HEK293 (cell line): ENCODE measurements around the gene DDX54.
A peak's percentile ranks its signal among the peaks of the same experiment; 100 is the strongest.

Source experiments
- CTCF ChIA-PET: fragments of 350-600 bp; formaldehyde crosslinking; extraction: SDS; loops from one replicate; lab custom pipeline; 2021; ENCODE audit warnings: antibody characterized with exemption; lab: Yijun Ruan, JAX
- POLR2A ChIA-PET: fragments of 300-600 bp; formaldehyde crosslinking; extraction: SDS; loops from one replicate; lab custom pipeline; 2020; ENCODE audit warnings: antibody characterized with exemption, inconsistent platforms; lab: Yijun Ruan, JAX
- H3K27ac ChIP-seq: fragments of 200-500 bp; sonication (Bioruptor generic); 2 replicates; pipeline ENCODE4 v1.5.1; 2014; ENCODE audit warnings: low read depth, low read length, control low read depth, inconsistent platforms; ENCODE audit errors: extremely low read depth
- H3K36me3 ChIP-seq, 2 experiments: fragments of 200-500 bp in 1 of 2; sonication (Bioruptor generic) in 1 of 2; 1 replicate in 1 of 2; 2 replicates in 1 of 2; pipeline ENCODE4 v1.5.1; 2014 to 2017; ENCODE audit warnings: inconsistent platforms in 2 of 2, low read length in 2 of 2; ENCODE audit not compliant: control insufficient read depth in 2 of 2, insufficient read depth in 1 of 2
- H3K4me1 ChIP-seq: fragments of 200-500 bp; sonication (Bioruptor generic); 2 replicates; pipeline ENCODE4 v1.5.1; 2014; ENCODE audit warnings: mild to moderate bottlenecking, low read length, inconsistent platforms; ENCODE audit not compliant: control insufficient read depth, insufficient read depth
- H3K4me3 ChIP-seq: 2 replicates; pipeline ENCODE4 v1.5.1; 2011; ENCODE audit warnings: low read depth, mild to moderate bottlenecking, control low read depth, low read length, moderate library complexity
- H3K9me3 ChIP-seq: fragments of 200-500 bp; sonication (Bioruptor generic); 2 replicates; pipeline ENCODE4 v1.5.1; 2014; ENCODE audit warnings: low read depth, low read length, inconsistent platforms; ENCODE audit not compliant: control insufficient read depth, insufficient read depth
- ATF2 ChIP-seq: fragments of 450-650 bp; formaldehyde crosslinking; IDR thresholded peaks from 2 replicates; pipeline ENCODE4 v1.5.1; 2016; ENCODE audit warnings: missing biosample characterization, missing genetic modification characterization, low read depth
- GLI2 ChIP-seq: fragments of 450-650 bp; formaldehyde crosslinking; IDR thresholded peaks from 2 replicates; pipeline ENCODE4; 2017; ENCODE audit warnings: missing biosample characterization, missing genetic modification characterization, low read depth, borderline replicate concordance
- GLI4 ChIP-seq: fragments of 450-650 bp; formaldehyde crosslinking; IDR thresholded peaks from 2 replicates; pipeline ENCODE4 v1.5.1; 2016; ENCODE audit warnings: missing biosample characterization, missing genetic modification characterization
- GLIS2 ChIP-seq: fragments of 450-650 bp; formaldehyde crosslinking; IDR thresholded peaks from 2 replicates; pipeline ENCODE4 v1.5.1; 2016; ENCODE audit warnings: missing biosample characterization, missing genetic modification characterization
- KLF8 ChIP-seq: fragments of 450-650 bp; formaldehyde crosslinking; IDR thresholded peaks from 2 replicates; pipeline ENCODE4 v1.5.1; 2016; ENCODE audit warnings: missing biosample characterization, missing genetic modification characterization
- MYNN ChIP-seq: fragments of 450-650 bp; formaldehyde crosslinking; IDR thresholded peaks from 2 replicates; pipeline ENCODE4 v1.5.1; 2016; ENCODE audit warnings: missing biosample characterization, missing genetic modification characterization, borderline replicate concordance
- OSR2 ChIP-seq: fragments of 450-650 bp; formaldehyde crosslinking; IDR thresholded peaks from 2 replicates; pipeline ENCODE4 v1.5.1; 2016; ENCODE audit warnings: missing biosample characterization, missing genetic modification characterization
- SP2 ChIP-seq: fragments of 450-650 bp; formaldehyde crosslinking; IDR thresholded peaks from 2 replicates; pipeline ENCODE4 v1.5.1; 2016; ENCODE audit warnings: missing biosample characterization, missing genetic modification characterization
- ZNF121 ChIP-seq: fragments of 450-650 bp; formaldehyde crosslinking; IDR thresholded peaks from 2 replicates; pipeline ENCODE4 v1.5.1; 2016; ENCODE audit warnings: missing biosample characterization, missing genetic modification characterization
- ZNF2 ChIP-seq: fragments of 450-650 bp; formaldehyde crosslinking; IDR thresholded peaks from 2 replicates; pipeline ENCODE4 v1.5.1; 2016; ENCODE audit warnings: missing biosample characterization, missing genetic modification characterization
- ZNF37A ChIP-seq: fragments of 450-650 bp; IDR thresholded peaks from 2 replicates; pipeline ENCODE4 v1.5.1; 2018; ENCODE audit warnings: missing biosample characterization, missing genetic modification characterization
- ZNF530 ChIP-seq: fragments of 450-650 bp; formaldehyde crosslinking; IDR thresholded peaks from 2 replicates; pipeline ENCODE4 v1.5.1; 2016; ENCODE audit warnings: low read depth, missing biosample characterization, missing genetic modification characterization
- ZNF558 ChIP-seq: fragments of 450-650 bp; formaldehyde crosslinking; IDR thresholded peaks from 2 replicates; pipeline ENCODE4 v1.5.1; 2016; ENCODE audit warnings: missing biosample characterization, missing genetic modification characterization
- ZNF561 ChIP-seq: fragments of 450-650 bp; IDR thresholded peaks from 2 replicates; pipeline ENCODE4 v1.5.1; 2018; ENCODE audit warnings: missing biosample characterization, missing genetic modification characterization, borderline replicate concordance
- ZNF623 ChIP-seq: fragments of 450-650 bp; formaldehyde crosslinking; IDR thresholded peaks from 2 replicates; pipeline ENCODE4 v1.5.1; 2016; ENCODE audit warnings: missing biosample characterization, missing genetic modification characterization
- ZNF626 ChIP-seq: fragments of 450-650 bp; sonication (Bioruptor Pico); formaldehyde crosslinking; IDR thresholded peaks from 2 replicates; pipeline ENCODE4 v1.5.1; 2018; ENCODE audit warnings: missing biosample characterization, missing genetic modification characterization, inconsistent platforms
- ZNF654 ChIP-seq: fragments of 450-650 bp; formaldehyde crosslinking; IDR thresholded peaks from 2 replicates; pipeline ENCODE4 v1.5.1; 2016; ENCODE audit warnings: low read depth, missing biosample characterization, missing genetic modification characterization
- ZNF658 ChIP-seq: fragments of 450-650 bp; formaldehyde crosslinking; IDR thresholded peaks from 2 replicates; pipeline ENCODE4; 2016; ENCODE audit warnings: missing biosample characterization, missing genetic modification characterization
- ZNF692 ChIP-seq: fragments of 450-650 bp; formaldehyde crosslinking; IDR thresholded peaks from 2 replicates; pipeline ENCODE4 v1.5.1; 2016; ENCODE audit warnings: missing biosample characterization, missing genetic modification characterization
- ZNF747 ChIP-seq: fragments of 450-650 bp; formaldehyde crosslinking; IDR thresholded peaks from 2 replicates; pipeline ENCODE4 v1.5.1; 2016; ENCODE audit warnings: missing biosample characterization, missing genetic modification characterization
- ZNF776 ChIP-seq: fragments of 450-650 bp; formaldehyde crosslinking; IDR thresholded peaks from 2 replicates; pipeline ENCODE4 v1.5.0; 2017; ENCODE audit warnings: missing biosample characterization, missing genetic modification characterization, borderline replicate concordance
- ZNF791 ChIP-seq: fragments of 450-650 bp; formaldehyde crosslinking; IDR thresholded peaks from 2 replicates; pipeline ENCODE4 v1.5.1; 2016; ENCODE audit warnings: missing biosample characterization, missing genetic modification characterization
- TF ChIP-seq, protein P1 (sequence below): fragments of 450-650 bp; formaldehyde crosslinking; IDR thresholded peaks from 2 replicates; pipeline ENCODE4 v1.5.1; 2017; ENCODE audit warnings: missing biosample characterization, missing genetic modification characterization
- TF ChIP-seq, protein P2 (sequence below): fragments of 450-650 bp; formaldehyde crosslinking; IDR thresholded peaks from 2 replicates; pipeline ENCODE4 v1.5.1; 2016; ENCODE audit warnings: missing biosample characterization, missing genetic modification characterization
- TF ChIP-seq, protein P3 (sequence below): fragments of 450-650 bp; formaldehyde crosslinking; IDR thresholded peaks from 2 replicates; pipeline ENCODE4 v1.5.1; 2016; ENCODE audit warnings: missing biosample characterization, missing genetic modification characterization

Gene DDX54

GRCh38 chr12:113133036-113133435 is 52.2 kb downstream of the DDX54 start (continued):
- no peak for TF ChIP-seq ATF2 (tag by site-specific recombination)
- no peak for TF ChIP-seq ZNF530 (tag by site-specific recombination)
- TF ChIP-seq ZNF2 (tag by site-specific recombination), result no peak
- no peak for TF ChIP-seq ZNF37A (tag by site-specific recombination)
- no peak for TF ChIP-seq ZNF121 (tag by site-specific recombination)
- no peak for TF ChIP-seq GLIS2 (tag by site-specific recombination)
- no peak for TF ChIP-seq ZNF776 (tag by site-specific recombination)

DNA sequence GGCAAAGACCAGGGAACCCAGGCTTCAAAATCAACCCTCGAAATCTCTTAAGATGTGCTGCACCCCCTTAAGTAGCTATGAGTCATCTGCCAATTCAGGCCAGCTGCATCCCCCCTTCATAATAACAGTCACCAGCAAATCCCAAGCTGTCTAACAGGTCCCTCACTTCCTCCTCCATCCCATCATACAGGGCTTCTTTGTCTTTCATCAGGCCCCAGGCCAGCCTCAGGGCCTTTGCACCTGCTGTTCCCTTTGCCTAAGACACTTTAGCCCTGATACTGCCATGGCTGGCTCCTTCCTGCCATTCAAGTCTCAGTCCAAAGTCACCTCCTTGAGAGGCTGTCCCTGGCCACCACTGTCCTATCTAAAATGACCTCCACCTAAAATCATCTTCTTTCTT is 53.7 kb downstream of the DDX54 start:
- Histone ChIP-seq H3K9me3 (no peaks in the 10 kb centered on the region), H3K4me3 (no peak overlapping the region), H3K4me1 (peaks cover 6% of the 10 kb centered on the region; the same call in 1 of the 2 replicates), H3K36me3 (no peaks in the 10 kb centered on the region), H3K27ac (no peak overlapping the region)
- POLR2A ChIA-PET, result no interaction called here
- CTCF ChIA-PET, result interaction anchor here (0.5 to 1.7 kb wide), 7 partner anchors 10 to 1218 kb away, joined by 3 to 5 read pairs (median 3); no protein-coding TSS in a partner anchor
- TF ChIP-seq, protein P1, sequence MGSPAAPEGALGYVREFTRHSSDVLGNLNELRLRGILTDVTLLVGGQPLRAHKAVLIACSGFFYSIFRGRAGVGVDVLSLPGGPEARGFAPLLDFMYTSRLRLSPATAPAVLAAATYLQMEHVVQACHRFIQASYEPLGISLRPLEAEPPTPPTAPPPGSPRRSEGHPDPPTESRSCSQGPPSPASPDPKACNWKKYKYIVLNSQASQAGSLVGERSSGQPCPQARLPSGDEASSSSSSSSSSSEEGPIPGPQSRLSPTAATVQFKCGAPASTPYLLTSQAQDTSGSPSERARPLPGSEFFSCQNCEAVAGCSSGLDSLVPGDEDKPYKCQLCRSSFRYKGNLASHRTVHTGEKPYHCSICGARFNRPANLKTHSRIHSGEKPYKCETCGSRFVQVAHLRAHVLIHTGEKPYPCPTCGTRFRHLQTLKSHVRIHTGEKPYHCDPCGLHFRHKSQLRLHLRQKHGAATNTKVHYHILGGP, result no peak
- TF ChIP-seq MYNN (tag by site-specific recombination) (peak; percentile 92), ZNF658 (tag by site-specific recombination) (no peak), ZNF623 (tag by site-specific recombination) (peak; percentile 98), KLF8 (no peak)
- TF ChIP-seq, all 188 proteins: peak for 2

GRCh38 chr12:113130457-113131135 is 54.7 kb downstream of the DDX54 start:
- Histone ChIP-seq H3K4me3 (no peak overlapping the region), H3K4me1 (peaks cover 2% of the 10 kb centered on the region; the same call in 1 of the 2 replicates), H3K9me3 (no peaks in the 10 kb centered on the region), H3K36me3 (no peaks in the 10 kb centered on the region), H3K27ac (no peak overlapping the region)
- POLR2A ChIA-PET, result no interaction called here
- CTCF ChIA-PET, result interaction anchor here (0.5 to 1.7 kb wide), 11 partner anchors 10 to 1219 kb away, joined by 3 to 5 read pairs (median 3); no protein-coding TSS in a partner anchor
- TF ChIP-seq OSR2 (tag by site-specific recombination) (no peak), ZNF558 (no peak), ZNF747 (no peak), GLI2 (no peak), GLI4 (tag by site-specific recombination) (no peak), ZNF561 (no peak), ZNF530 (tag by site-specific recombination) (no peak), ZNF626 (tag by site-specific recombination) (no peak), ZNF692 (tag by site-specific recombination) (no peak), GLIS2 (tag by site-specific recombination) (0 out of 2 replicates have a peak, but pooled peaks have one; percentile 32), ZNF791 (no peak), ZNF654 (tag by site-specific recombination) (no peak), SP2 (tag by site-specific recombination) (peak; percentile 23; the same call in 1 of the 2 replicates)
- TF ChIP-seq, protein P2, sequence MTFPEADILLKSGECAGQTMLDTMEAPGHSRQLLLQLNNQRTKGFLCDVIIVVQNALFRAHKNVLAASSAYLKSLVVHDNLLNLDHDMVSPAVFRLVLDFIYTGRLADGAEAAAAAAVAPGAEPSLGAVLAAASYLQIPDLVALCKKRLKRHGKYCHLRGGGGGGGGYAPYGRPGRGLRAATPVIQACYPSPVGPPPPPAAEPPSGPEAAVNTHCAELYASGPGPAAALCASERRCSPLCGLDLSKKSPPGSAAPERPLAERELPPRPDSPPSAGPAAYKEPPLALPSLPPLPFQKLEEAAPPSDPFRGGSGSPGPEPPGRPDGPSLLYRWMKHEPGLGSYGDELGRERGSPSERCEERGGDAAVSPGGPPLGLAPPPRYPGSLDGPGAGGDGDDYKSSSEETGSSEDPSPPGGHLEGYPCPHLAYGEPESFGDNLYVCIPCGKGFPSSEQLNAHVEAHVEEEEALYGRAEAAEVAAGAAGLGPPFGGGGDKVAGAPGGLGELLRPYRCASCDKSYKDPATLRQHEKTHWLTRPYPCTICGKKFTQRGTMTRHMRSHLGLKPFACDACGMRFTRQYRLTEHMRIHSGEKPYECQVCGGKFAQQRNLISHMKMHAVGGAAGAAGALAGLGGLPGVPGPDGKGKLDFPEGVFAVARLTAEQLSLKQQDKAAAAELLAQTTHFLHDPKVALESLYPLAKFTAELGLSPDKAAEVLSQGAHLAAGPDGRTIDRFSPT (tag by site-specific recombination), result 0 out of 2 replicates have a peak, but pooled peaks have one; percentile 34
- TF ChIP-seq, protein P3, sequence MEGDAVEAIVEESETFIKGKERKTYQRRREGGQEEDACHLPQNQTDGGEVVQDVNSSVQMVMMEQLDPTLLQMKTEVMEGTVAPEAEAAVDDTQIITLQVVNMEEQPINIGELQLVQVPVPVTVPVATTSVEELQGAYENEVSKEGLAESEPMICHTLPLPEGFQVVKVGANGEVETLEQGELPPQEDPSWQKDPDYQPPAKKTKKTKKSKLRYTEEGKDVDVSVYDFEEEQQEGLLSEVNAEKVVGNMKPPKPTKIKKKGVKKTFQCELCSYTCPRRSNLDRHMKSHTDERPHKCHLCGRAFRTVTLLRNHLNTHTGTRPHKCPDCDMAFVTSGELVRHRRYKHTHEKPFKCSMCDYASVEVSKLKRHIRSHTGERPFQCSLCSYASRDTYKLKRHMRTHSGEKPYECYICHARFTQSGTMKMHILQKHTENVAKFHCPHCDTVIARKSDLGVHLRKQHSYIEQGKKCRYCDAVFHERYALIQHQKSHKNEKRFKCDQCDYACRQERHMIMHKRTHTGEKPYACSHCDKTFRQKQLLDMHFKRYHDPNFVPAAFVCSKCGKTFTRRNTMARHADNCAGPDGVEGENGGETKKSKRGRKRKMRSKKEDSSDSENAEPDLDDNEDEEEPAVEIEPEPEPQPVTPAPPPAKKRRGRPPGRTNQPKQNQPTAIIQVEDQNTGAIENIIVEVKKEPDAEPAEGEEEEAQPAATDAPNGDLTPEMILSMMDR (tag by site-specific recombination), result 0 out of 2 replicates have a peak, but pooled peaks have one; percentile 21
